OCI-LY3 (cell line): Measurements from ENCODE around the gene TPCN1.

Experiments
- CTCF ChIP-seq: fragments of 200-600, 300-600 bp; sonication (generic); IDR thresholded peaks from 2 replicates; pipeline ENCODE4 v1.5.1; 2014; ENCODE audit warnings: antibody characterized with exemption, low read length, low read depth
- EZH2phosphoT487 ChIP-seq: fragments of 200-600 bp; shearing (Covaris generic); IDR thresholded peaks from 2 replicates; pipeline ENCODE4 v1.6.1; 2018; ENCODE audit warnings: antibody characterized with exemption, mixed run types, low read depth

- TF ChIP-seq CTCF = no peak
- TF ChIP-seq EZH2phosphoT487 = no peak
Observed at GRCh38 chr12:113236539-113237399, 15.5 kb downstream of the TPCN1 start.
